Left lung (tissue), 10 donors: Measurements from ENCODE around the gene CDH4. TPM values are rescaled to one million over a fixed set of nuclear protein-coding genes. Genes with fewer than 3 reads are reported as not detected.
"Not testable (repeated sequence)": the region's sequence is repeated elsewhere in the genome, so short reads cannot be mapped to it uniquely, and the experiment has no call there.

ENCODE experiments used
- ATAC-seq: fragments of 200-7000 bp; cut with Tn5 transposase; one replicate; pipeline ENCODE4 v1.9.1; 2020; ENCODE audit warnings: moderate library complexity
- DNase-seq, 4 donors: peaks; one replicate each; pipeline ENCODE4 v3.0.0-alpha.2; 2013 to 2020
- H3K27ac ChIP-seq, 2 donors: fragments of 200-600 bp; sonication (generic) in 1 of 2; one replicate each; pipeline versions ENCODE4 v1.5.0 to v1.8.0; 2020 to 2021
- H3K27me3 ChIP-seq, 2 donors: fragments of 200-600 bp; sonication (generic) in 1 of 2; one replicate each; pipeline versions ENCODE4 v1.5.0 to v1.8.0; 2020 to 2021
- H3K36me3 ChIP-seq, 2 donors: fragments of 200-600 bp; sonication (generic) in 1 of 2; one replicate each; pipeline versions ENCODE4 v1.5.0 to v1.8.0; 2020 to 2021
- H3K4me1 ChIP-seq, 2 donors: fragments of 200-600 bp; one replicate each; pipeline ENCODE4 v1.8.0; 2021
- H3K4me3 ChIP-seq, 2 donors: fragments of 200-600 bp; sonication (generic) in 1 of 2; one replicate each; pipeline versions ENCODE4 v1.5.0 to v1.8.0; 2020 to 2021; ENCODE audit warnings: mild to moderate bottlenecking in 1 of 2
- H3K9me3 ChIP-seq, 2 donors: fragments of 200-600 bp; sonication (generic) in 1 of 2; one replicate each; pipeline versions ENCODE4 v1.5.0 to v1.8.0; 2020 to 2021
- intact Hi-C, 2 donors: fragments of 100-400 bp; cut with DNase I; formaldehyde crosslinking; loops; one replicate each; pipeline versions ENCODE4 v1.11.2 to v1.14.2; 2022
- polyA plus RNA-seq, 6 donors: library from polyadenylated mRNA; unstranded; fragments of 120-200 nt; gene quantifications; one replicate each; pipeline ENCODE4 v1.2.1, GENCODE V29; 2013; ENCODE audit not compliant: insufficient read length in 6 of 6
- total RNA-seq, 2 donors: library from RNA; stranded (reverse); fragmentation: NEBNext Ultra II Directional; extraction: Animal tissue kit (Norgen Biotek cat#: 25700); gene quantifications; one replicate each; pipeline ENCODE4 v1.2.1, GENCODE V29; 2021
- TF ChIP-seq, protein P1 (sequence below), 2 donors: fragments of 200-600 bp; sonication (generic) in 1 of 2; IDR thresholded peaks; one replicate each; pipeline versions ENCODE4 v1.5.0 to v1.8.0; 2021; ENCODE audit warnings: antibody characterized with exemption in 2 of 2
- donor health status: DM: no; HTN: yes; CAD: no.
- donor health status: DM: no; HTN: no; CAD: no.

Gene CDH4
- total and polyA plus RNA-seq, 8 donors = 0.24 to 10.8 (median 5.1) TPM

DNA sequence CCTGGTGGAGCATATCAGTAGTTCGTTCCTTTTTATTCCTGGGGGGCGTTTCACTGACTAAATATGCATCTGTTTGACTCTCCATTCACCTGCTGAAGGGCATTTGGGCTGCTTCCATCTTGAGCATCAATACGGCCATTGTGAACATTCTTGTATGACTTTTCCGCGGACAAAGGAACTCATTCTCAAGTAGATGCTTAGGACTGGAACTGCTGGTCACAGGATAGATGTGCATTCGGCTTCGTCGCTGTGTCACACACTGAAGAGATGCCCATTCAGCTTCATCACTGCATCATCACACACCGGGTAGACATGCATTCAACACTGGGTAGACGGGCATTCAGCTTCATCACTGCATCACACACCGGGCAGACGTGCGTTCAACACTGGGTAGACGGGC, 718.3 kb downstream of the CDH4 start:
- DNase-seq (no peak), ATAC-seq (no peak)
- intact Hi-C loops = no loop called here
- TF ChIP-seq, protein P1, sequence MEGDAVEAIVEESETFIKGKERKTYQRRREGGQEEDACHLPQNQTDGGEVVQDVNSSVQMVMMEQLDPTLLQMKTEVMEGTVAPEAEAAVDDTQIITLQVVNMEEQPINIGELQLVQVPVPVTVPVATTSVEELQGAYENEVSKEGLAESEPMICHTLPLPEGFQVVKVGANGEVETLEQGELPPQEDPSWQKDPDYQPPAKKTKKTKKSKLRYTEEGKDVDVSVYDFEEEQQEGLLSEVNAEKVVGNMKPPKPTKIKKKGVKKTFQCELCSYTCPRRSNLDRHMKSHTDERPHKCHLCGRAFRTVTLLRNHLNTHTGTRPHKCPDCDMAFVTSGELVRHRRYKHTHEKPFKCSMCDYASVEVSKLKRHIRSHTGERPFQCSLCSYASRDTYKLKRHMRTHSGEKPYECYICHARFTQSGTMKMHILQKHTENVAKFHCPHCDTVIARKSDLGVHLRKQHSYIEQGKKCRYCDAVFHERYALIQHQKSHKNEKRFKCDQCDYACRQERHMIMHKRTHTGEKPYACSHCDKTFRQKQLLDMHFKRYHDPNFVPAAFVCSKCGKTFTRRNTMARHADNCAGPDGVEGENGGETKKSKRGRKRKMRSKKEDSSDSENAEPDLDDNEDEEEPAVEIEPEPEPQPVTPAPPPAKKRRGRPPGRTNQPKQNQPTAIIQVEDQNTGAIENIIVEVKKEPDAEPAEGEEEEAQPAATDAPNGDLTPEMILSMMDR (IDR thresholded peaks at IDR 0.05) = no peak
- Histone ChIP-seq H3K4me1 (no peaks in the 10 kb centered on the region), H3K36me3 (peaks cover 0 to 29% of the 10 kb centered on the region in 2 donors), H3K27ac (no peak overlapping the region), H3K27me3 (peaks cover 8 to 23% of the 10 kb centered on the region in 2 donors), H3K4me3 (no peak overlapping the region), H3K9me3 (no peaks in the 10 kb centered on the region)

- Histone ChIP-seq H3K27me3 (peaks cover 0 to 11% of the 10 kb centered on the region in 2 donors), H3K36me3 (peaks cover 0 to 40% of the 10 kb centered on the region in 2 donors)
- intact Hi-C loops, H3K4me1 ChIP-seq, H3K9me3 ChIP-seq, DNase-seq, H3K4me3 ChIP-seq, ATAC-seq, H3K27ac ChIP-seq: not testable (repeated sequence)
Observed at GRCh38 chr20:61971595-61971994, 719.5 kb downstream of the CDH4 start.

GRCh38 chr20:61972636-61973508, 720.8 kb downstream of the CDH4 start:
- TF ChIP-seq, protein P1 (IDR thresholded peaks at IDR 0.05) = no peak

GRCh38 chr20:61973515-61974356, 721.7 kb downstream of the CDH4 start:
- Histone ChIP-seq H3K4me1 (no peaks in the 10 kb centered on the region), H3K27ac (no peak overlapping the region), H3K36me3 (peaks cover 0 to 55% of the 10 kb centered on the region in 2 donors), H3K9me3 (no peaks in the 10 kb centered on the region), H3K27me3 (no peaks in the 10 kb centered on the region), H3K4me3 (no peak overlapping the region)
- intact Hi-C loops = no loop called here
- TF ChIP-seq, protein P1 (IDR thresholded peaks at IDR 0.05) = no peak
- DNase-seq (peak in 1 of 4 donors; percentile 61), ATAC-seq (no peak)

More at GRCh38 chr20:61972636-61973508, 720.8 kb downstream of the CDH4 start:
- peak in 1 of 4 donors; percentile 42 for DNase-seq
- H3K36me3 ChIP-seq = peaks cover 0 to 52% of the 10 kb centered on the region in 2 donors
- no peak overlapping the region for H3K4me3 ChIP-seq
- H3K27me3 ChIP-seq = peaks cover 0 to 5% of the 10 kb centered on the region in 2 donors
- intact Hi-C loops = no loop called here
- ATAC-seq = no peak
- H3K4me1 ChIP-seq = no peaks in the 10 kb centered on the region
- H3K27ac ChIP-seq = no peak overlapping the region
- H3K9me3 ChIP-seq = no peaks in the 10 kb centered on the region

DNA sequence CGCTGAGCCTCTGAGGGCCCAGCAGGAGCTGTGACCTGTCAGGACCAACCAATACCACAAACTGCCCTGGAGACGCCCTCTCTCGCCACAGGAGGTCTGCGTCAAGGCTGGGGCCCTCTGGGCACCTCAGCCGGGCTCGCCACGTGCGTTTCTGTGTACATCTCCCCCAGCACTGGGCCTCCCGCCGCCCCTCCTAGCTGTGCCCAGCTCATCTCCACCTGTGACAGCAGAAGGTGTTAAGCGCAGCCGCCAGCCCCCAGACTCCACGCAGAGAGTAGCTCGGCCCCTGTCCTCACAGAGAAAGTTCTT, 722.2 kb downstream of the CDH4 start:
- ATAC-seq (no peak), DNase-seq (peak in 1 of 4 donors; percentile 58)
- Histone ChIP-seq H3K27ac (no peak overlapping the region), H3K9me3 (no peaks in the 10 kb centered on the region), H3K27me3 (no peaks in the 10 kb centered on the region), H3K4me3 (no peak overlapping the region), H3K4me1 (no peaks in the 10 kb centered on the region), H3K36me3 (peaks cover 0 to 61% of the 10 kb centered on the region in 2 donors)
- TF ChIP-seq, protein P1 (IDR thresholded peaks at IDR 0.05) = no peak
- intact Hi-C loops = no loop called here
